Measurements from ENCODE around the gene FKBP14. TPM values are rescaled to one million over a fixed set of nuclear protein-coding genes. Genes with fewer than 3 reads are reported as not detected.

Gene FKBP14
- total RNA-seq, 1 donor from 2014 or later: 11.5 TPM

DNA sequence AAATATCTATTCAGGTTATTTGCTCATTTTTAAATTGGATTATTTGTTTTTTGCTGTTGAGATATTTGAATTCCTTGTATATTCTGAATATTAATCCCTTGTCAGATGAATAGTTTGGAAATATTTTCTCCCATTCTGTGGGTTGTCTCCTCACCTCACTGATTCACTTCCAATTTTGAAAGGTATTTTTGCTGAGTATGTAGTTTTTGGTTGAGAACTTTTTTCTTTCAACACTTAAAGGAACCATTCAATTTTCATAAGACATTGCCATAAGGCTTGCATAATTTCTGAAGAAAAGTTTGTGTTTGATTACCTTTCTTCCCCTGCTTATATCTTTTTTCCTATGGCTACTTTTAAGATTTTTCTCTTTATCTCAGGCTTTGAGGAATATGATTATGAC lies 28.0 kb downstream of the FKBP14 start:
- DNase-seq: no peak
- TF ChIP-seq, protein P1, sequence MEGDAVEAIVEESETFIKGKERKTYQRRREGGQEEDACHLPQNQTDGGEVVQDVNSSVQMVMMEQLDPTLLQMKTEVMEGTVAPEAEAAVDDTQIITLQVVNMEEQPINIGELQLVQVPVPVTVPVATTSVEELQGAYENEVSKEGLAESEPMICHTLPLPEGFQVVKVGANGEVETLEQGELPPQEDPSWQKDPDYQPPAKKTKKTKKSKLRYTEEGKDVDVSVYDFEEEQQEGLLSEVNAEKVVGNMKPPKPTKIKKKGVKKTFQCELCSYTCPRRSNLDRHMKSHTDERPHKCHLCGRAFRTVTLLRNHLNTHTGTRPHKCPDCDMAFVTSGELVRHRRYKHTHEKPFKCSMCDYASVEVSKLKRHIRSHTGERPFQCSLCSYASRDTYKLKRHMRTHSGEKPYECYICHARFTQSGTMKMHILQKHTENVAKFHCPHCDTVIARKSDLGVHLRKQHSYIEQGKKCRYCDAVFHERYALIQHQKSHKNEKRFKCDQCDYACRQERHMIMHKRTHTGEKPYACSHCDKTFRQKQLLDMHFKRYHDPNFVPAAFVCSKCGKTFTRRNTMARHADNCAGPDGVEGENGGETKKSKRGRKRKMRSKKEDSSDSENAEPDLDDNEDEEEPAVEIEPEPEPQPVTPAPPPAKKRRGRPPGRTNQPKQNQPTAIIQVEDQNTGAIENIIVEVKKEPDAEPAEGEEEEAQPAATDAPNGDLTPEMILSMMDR (IDR thresholded peaks at IDR 0.05): no peak
- intact Hi-C loops (cut with DNase I): no loop called here
- no peak for ATAC-seq
- no peaks in the 10 kb centered on the region for H3K4me1 ChIP-seq
- H3K27me3 ChIP-seq: no peaks in the 10 kb centered on the region
- peaks cover 7% of the 10 kb centered on the region for H3K9me3 ChIP-seq
- no peaks in the 10 kb centered on the region for H3K36me3 ChIP-seq
- no peak overlapping the region for H3K27ac ChIP-seq
- no peak overlapping the region for H3K4me3 ChIP-seq

DNA sequence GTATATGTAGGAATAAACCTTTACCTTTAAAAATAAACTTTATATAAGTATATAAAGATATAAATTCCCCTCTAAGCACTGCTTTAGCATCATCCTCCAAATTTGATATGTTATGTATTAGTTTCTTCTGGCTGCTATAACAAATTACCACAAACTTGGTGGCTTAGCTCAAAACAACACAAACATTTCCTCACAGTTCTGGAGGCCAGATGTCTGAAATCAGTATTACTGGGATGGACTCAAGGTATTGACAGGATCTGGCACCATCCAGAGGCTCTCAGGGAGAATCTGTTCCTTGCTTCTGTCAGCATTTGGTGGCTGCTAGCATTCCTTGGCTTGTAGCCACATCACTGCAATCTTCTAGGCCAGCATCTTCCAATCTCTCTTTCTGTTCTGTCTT lies 30.2 kb downstream of the FKBP14 start:
- TF ChIP-seq, protein P1 (IDR thresholded peaks at IDR 0.05): no peak
- Histone ChIP-seq H3K27ac (no peak overlapping the region), H3K27me3 (no peaks in the 10 kb centered on the region), H3K36me3 (no peaks in the 10 kb centered on the region), H3K4me1 (no peaks in the 10 kb centered on the region), H3K4me3 (no peak overlapping the region), H3K9me3 (peaks cover 12% of the 10 kb centered on the region)
- intact Hi-C loops (cut with DNase I): no loop called here
- DNase-seq (no peak), ATAC-seq (no peak)

DNA sequence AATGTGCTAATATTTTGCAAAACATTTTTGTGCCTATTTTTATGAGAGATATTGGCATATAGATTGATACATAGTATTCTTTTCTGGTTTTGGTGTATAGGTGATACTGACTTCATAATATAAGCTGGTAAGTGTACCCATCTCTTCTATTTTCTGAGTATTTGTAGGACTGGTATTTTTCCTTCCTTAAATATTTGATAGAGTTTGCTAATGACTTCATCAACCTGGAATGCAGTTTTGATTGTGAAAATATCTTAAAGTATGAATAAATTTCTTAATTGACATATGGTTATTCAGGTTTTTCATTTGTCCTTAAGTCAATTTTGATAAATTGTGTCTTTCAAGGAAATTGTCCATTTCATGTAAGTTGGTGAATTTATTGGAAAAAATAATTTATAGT lies 30.9 kb downstream of the FKBP14 start:
- TF ChIP-seq, protein P1 (IDR thresholded peaks at IDR 0.05): no peak
- Histone ChIP-seq H3K27me3 (no peaks in the 10 kb centered on the region), H3K9me3 (peaks cover 12% of the 10 kb centered on the region), H3K36me3 (no peaks in the 10 kb centered on the region), H3K4me3 (no peak overlapping the region), H3K4me1 (no peaks in the 10 kb centered on the region), H3K27ac (no peak overlapping the region)
- DNase-seq (no peak), ATAC-seq (no peak)
- intact Hi-C loops (cut with DNase I): no loop called here

DNA sequence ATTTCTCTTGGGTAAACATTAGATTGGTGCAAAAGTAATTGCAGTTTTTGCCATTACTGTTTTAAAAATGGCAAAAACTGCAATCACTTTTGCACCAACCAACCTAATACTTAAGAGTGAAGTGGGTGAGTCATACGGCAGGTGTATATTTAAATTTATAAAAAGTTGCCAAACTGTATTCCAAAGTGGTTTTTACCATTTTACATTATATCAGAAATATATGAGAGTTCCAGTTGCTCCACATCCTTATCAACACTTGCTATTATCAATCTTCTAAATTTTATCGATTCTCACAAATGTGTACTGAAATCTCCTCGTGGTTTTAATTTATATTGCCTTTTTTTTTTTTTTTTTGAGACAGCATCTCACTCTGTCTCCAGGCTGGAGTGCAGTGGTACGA lies 33.4 kb downstream of the FKBP14 start:
- peaks cover 12% of the 10 kb centered on the region for H3K9me3 ChIP-seq
- no peak for DNase-seq

DNA sequence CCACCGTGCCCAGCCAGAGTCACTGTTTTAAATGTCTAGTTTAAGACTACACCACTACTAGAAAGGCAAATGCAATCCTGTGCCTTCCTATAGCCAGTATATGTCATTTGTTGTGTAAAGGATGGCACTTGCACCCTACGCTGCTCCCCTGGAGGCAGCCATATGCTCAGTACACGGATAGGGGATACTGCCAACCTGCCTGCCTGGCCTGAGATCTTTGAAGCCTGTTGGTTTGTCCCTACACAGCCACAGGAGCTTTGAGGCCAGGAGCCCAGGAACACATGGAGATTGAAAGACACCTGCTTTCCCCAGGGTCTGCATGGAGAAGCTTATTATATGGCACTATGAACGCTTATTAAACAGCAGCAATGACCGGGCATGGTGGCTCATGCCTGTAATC lies 34.6 kb downstream of the FKBP14 start:
- no peak for DNase-seq
- intact Hi-C loops (cut with DNase I): no loop called here
- TF ChIP-seq, protein P1 (IDR thresholded peaks at IDR 0.05): no peak
- Histone ChIP-seq H3K4me3 (no peak overlapping the region), H3K4me1 (no peaks in the 10 kb centered on the region), H3K27ac (no peak overlapping the region), H3K9me3 (peaks cover 12% of the 10 kb centered on the region), H3K27me3 (no peaks in the 10 kb centered on the region), H3K36me3 (no peaks in the 10 kb centered on the region)
- no peak for ATAC-seq

More for the DNA sequence above, 33.4 kb downstream of the FKBP14 start:
- Histone ChIP-seq H3K4me3 (no peak overlapping the region), H3K36me3 (no peaks in the 10 kb centered on the region), H3K4me1 (no peaks in the 10 kb centered on the region), H3K27ac (no peak overlapping the region), H3K27me3 (no peaks in the 10 kb centered on the region)
- TF ChIP-seq, protein P1 (IDR thresholded peaks at IDR 0.05): no peak
- intact Hi-C loops (cut with DNase I): no loop called here
- ATAC-seq: no peak

DNA sequence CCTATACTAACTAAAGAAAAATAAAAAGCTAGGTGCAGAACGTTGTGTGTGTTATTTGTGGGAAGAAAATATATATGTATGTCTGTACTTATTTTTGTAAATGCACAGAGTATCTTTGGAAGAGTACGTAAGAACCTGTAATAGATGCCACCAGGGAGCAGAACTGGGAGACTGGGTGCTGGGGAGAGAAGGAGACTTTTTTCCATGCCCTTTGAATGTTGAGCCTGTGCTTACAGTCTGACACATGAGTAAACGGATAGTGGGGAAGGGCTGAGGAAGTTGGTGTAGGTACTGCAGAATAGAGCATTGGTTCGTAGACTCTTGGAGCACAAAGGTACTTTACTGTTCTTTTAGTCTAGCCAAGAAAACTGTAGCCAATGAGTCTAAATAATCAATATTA lies 35.6 kb downstream of the FKBP14 start:
- Histone ChIP-seq H3K9me3 (peaks cover 5% of the 10 kb centered on the region), H3K27ac (no peak overlapping the region), H3K36me3 (no peaks in the 10 kb centered on the region), H3K27me3 (no peaks in the 10 kb centered on the region), H3K4me3 (no peak overlapping the region), H3K4me1 (no peaks in the 10 kb centered on the region)
- intact Hi-C loops (cut with DNase I): no loop called here
- ATAC-seq: no peak
- DNase-seq: no peak
- TF ChIP-seq, protein P1 (IDR thresholded peaks at IDR 0.05): no peak

Data from upper lobe of right lung (tissue), 1 donor.